ENCODE data around the gene BRCA1. TPM values are rescaled to one million over a fixed set of nuclear protein-coding genes. Genes with fewer than 3 reads are reported as not detected.
"Not testable (repeated sequence)": the region's sequence is repeated elsewhere in the genome, so short reads cannot be mapped to it uniquely, and the experiment has no call there.

Gene BRCA1
- total RNA-seq, 1 experiment from 2014 or later, result 18.1 TPM

GRCh38 chr17:43104665-43105064, 20.5 kb downstream of the BRCA1 start:
- BruUV-seq (replicated peaks), result no TSS peak

GRCh38 chr17:43095364-43095763, 29.8 kb downstream of the BRCA1 start:
- intact Hi-C loops (cut with micrococcal nuclease); H3K4me3 Mint-ChIP-seq (ENCODE audit: unreplicated experiment); BruUV-seq (replicated peaks); DNase-seq (ENCODE audit: unreplicated experiment); POLR2A ChIA-PET; H3K27ac Mint-ChIP-seq (ENCODE audit: low read depth, unreplicated experiment); H3K9me3 Mint-ChIP-seq (ENCODE audit: unreplicated experiment); H3K4me1 Mint-ChIP-seq (ENCODE audit: insufficient read depth, unreplicated experiment); H3K27me3 Mint-ChIP-seq (ENCODE audit: insufficient read depth, unreplicated experiment): not testable (repeated sequence)
- H3K36me3 Mint-ChIP-seq (ENCODE audit: insufficient read depth, unreplicated experiment), result peaks cover 37% of the 10 kb centered on the region
- CTCF ChIA-PET, result interaction anchor here (0.9 kb wide), 1 partner anchor 13 kb away, joined by 3 read pairs; no protein-coding TSS in a partner anchor

More at GRCh38 chr17:43104665-43105064, 20.5 kb downstream of the BRCA1 start:
- H3K4me1 Mint-ChIP-seq (ENCODE audit: insufficient read depth, unreplicated experiment), result no peaks in the 10 kb centered on the region
- no peaks in the 10 kb centered on the region for H3K9me3 Mint-ChIP-seq (ENCODE audit: unreplicated experiment)
- no peak for TF ChIP-seq CTCF (IDR thresholded peaks at IDR 0.05; ENCODE audit: unreplicated experiment)
- H3K36me3 Mint-ChIP-seq (ENCODE audit: insufficient read depth, unreplicated experiment), result peaks cover 34% of the 10 kb centered on the region
- ChIA-PET POLR2A (no interaction called here), CTCF (no interaction called here)
- intact Hi-C loops (cut with micrococcal nuclease), result no loop called here
- no peak overlapping the region for H3K4me3 Mint-ChIP-seq (ENCODE audit: unreplicated experiment)
- DNase-seq (ENCODE audit: unreplicated experiment), result no peak
- H3K27me3 Mint-ChIP-seq (ENCODE audit: insufficient read depth, unreplicated experiment), result no peaks in the 10 kb centered on the region
- no peak overlapping the region for H3K27ac Mint-ChIP-seq (ENCODE audit: low read depth, unreplicated experiment)

GRCh38 chr17:43094129-43094835, 30.9 kb downstream of the BRCA1 start:
- Mint-ChIP-seq H3K36me3 (ENCODE audit: insufficient read depth, unreplicated experiment) (peaks cover 46% of the 10 kb centered on the region), H3K4me1 (ENCODE audit: insufficient read depth, unreplicated experiment) (no peaks in the 10 kb centered on the region), H3K9me3 (ENCODE audit: unreplicated experiment) (no peaks in the 10 kb centered on the region), H3K27me3 (ENCODE audit: insufficient read depth, unreplicated experiment) (no peaks in the 10 kb centered on the region), H3K27ac (ENCODE audit: low read depth, unreplicated experiment) (no peak overlapping the region), H3K4me3 (ENCODE audit: unreplicated experiment) (no peak overlapping the region)
- CTCF ChIA-PET, result interaction anchor here (0.7 to 0.9 kb wide), 2 partner anchors 12 to 334 kb away, joined by 3 read pairs; no protein-coding TSS in a partner anchor
- BruUV-seq (replicated peaks), result TSS peak; percentile 32
- POLR2A ChIA-PET, result no interaction called here
- intact Hi-C loops (cut with micrococcal nuclease), result no loop called here
- no peak for TF ChIP-seq CTCF (IDR thresholded peaks at IDR 0.05; ENCODE audit: unreplicated experiment)
- no peak for DNase-seq (ENCODE audit: unreplicated experiment)

- no peak overlapping the region for H3K4me3 Mint-ChIP-seq (ENCODE audit: unreplicated experiment)
- intact Hi-C loops (cut with micrococcal nuclease), result no loop called here
- no peaks in the 10 kb centered on the region for H3K27me3 Mint-ChIP-seq (ENCODE audit: insufficient read depth, unreplicated experiment)
- no peak overlapping the region for H3K27ac Mint-ChIP-seq (ENCODE audit: low read depth, unreplicated experiment)
- no peak for TF ChIP-seq CTCF (IDR thresholded peaks at IDR 0.05; ENCODE audit: unreplicated experiment)
- H3K4me1 Mint-ChIP-seq (ENCODE audit: insufficient read depth, unreplicated experiment), result no peaks in the 10 kb centered on the region
- H3K9me3 Mint-ChIP-seq (ENCODE audit: unreplicated experiment), result no peaks in the 10 kb centered on the region
- CTCF ChIA-PET, result no interaction called here
- no peak for DNase-seq (ENCODE audit: unreplicated experiment)
- POLR2A ChIA-PET, result no interaction called here
- no TSS peak for BruUV-seq (replicated peaks)
- H3K36me3 Mint-ChIP-seq (ENCODE audit: insufficient read depth, unreplicated experiment), result peaks cover 41% of the 10 kb centered on the region
These were observed 32.3 kb downstream of the BRCA1 start for GRCh38 chr17:43092901-43093300.

Data from MCF 10A (cell line).